RPMI7951 (cell line): ENCODE measurements around the gene COA7. TPM values are rescaled to one million over a fixed set of nuclear protein-coding genes. Genes with fewer than 3 reads are reported as not detected.
"Not testable (repeated sequence)": the region's sequence is repeated elsewhere in the genome, so short reads cannot be mapped to it uniquely, and the experiment has no call there.

Experiments
- DNase-seq: peaks from one replicate; pipeline ENCODE4 v3.0.0-alpha.2; 2012; ENCODE audit warnings: low read depth
- total RNA-seq: library from RNA; depleted of rRNA; stranded (reverse); fragments of >200 nt; shearing (Covaris generic); gene quantifications from 2 replicates; pipeline ENCODE4 v1.2.3, GENCODE V29; 2014

COA7 gene
- total RNA-seq, 1 experiment from 2014 or later, result 10.0 TPM

- no peak for DNase-seq
These were observed 8.1 kb upstream of the COA7 start for GRCh38 chr1:52706136-52706670.

- DNase-seq, result peak; percentile 93
These were observed 5.0 kb upstream of the COA7 start for GRCh38 chr1:52702886-52703787.

GRCh38 chr1:52695627-52696026, 2.5 kb downstream of the COA7 start:
- no peak for DNase-seq

GRCh38 chr1:52693843-52694242, 4.3 kb downstream of the COA7 start:
- no peak for DNase-seq

- DNase-seq, result not testable (repeated sequence)
These were observed 4.8 kb downstream of the COA7 start for GRCh38 chr1:52693351-52693750.

GRCh38 chr1:52692697-52693096, 5.5 kb downstream of the COA7 start:
- DNase-seq, result no peak

GRCh38 chr1:52691821-52692220, 6.3 kb downstream of the COA7 start:
- DNase-seq, result peak; percentile 28

GRCh38 chr1:52686830-52687229, 11.3 kb downstream of the COA7 start:
- DNase-seq, result no peak

- peak; percentile 62 for DNase-seq
These were observed 11.8 kb downstream of the COA7 start for GRCh38 chr1:52686261-52686751.

- DNase-seq, result no peak
These were observed 13.6 kb downstream of the COA7 start for GRCh38 chr1:52684545-52684944.

- DNase-seq, result no peak
These were observed 14.7 kb downstream of the COA7 start for GRCh38 chr1:52683367-52683940.

- no peak for DNase-seq
These were observed 17.0 kb downstream of the COA7 start for GRCh38 chr1:52681136-52681535.

- no peak for DNase-seq
These were observed 17.8 kb downstream of the COA7 start for GRCh38 chr1:52680353-52680752.

- DNase-seq, result no peak
These were observed 18.6 kb downstream of the COA7 start for GRCh38 chr1:52679498-52679897.

GRCh38 chr1:52679048-52679447, 19.1 kb downstream of the COA7 start:
- no peak for DNase-seq

GRCh38 chr1:52677076-52677806, 20.9 kb downstream of the COA7 start:
- no peak for DNase-seq

- no peak for DNase-seq
These were observed 21.8 kb downstream of the COA7 start for GRCh38 chr1:52676249-52676903.

GRCh38 chr1:52674497-52675384, 23.4 kb downstream of the COA7 start:
- peak; percentile 29 for DNase-seq

GRCh38 chr1:52673513-52673912, 24.6 kb downstream of the COA7 start:
- no peak for DNase-seq

- DNase-seq, result no peak
These were observed 25.2 kb downstream of the COA7 start for GRCh38 chr1:52672946-52673345.

- DNase-seq, result no peak
These were observed 27.5 kb downstream of the COA7 start for GRCh38 chr1:52670604-52671003.
